ENCODE data around the gene SNAPC2.

DNA sequence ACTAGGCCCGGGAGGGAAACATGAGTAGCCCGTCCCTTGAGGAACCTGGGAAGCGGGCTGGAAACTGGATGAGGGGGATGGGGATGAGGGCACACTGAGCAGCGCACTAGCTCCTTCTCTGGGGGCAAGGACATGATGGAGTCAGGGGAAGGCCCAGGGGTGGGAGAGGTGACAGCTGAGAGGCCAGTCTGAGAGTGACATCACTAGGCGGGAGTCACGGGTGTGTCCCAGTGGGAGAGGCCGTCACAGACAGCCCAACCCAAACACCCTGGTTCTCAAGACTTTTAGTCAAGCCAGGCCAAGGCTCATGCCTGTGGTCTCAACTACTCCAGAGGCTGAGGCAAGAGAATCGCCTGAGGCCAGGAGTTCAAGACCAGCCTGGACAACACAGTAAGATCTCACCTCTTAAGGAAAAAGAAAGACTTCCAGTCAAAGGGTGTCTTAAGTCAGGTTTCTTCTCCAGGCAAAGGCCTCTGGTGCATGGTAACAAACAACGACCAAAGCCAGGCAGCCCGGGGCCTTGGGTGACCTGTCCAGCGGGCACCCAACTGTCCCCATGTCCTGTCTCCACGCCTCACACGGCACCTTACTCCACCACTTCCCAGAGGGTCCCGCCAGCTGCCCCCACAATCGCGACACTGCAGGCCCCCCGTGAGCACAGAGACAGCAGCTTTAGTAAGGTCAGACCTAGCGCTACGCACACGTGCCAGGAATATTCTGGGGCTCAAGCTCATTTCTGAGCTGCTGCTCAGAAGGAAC, 48.8 kb downstream of the SNAPC2 start:
- TF ChIP-seq, protein P1, sequence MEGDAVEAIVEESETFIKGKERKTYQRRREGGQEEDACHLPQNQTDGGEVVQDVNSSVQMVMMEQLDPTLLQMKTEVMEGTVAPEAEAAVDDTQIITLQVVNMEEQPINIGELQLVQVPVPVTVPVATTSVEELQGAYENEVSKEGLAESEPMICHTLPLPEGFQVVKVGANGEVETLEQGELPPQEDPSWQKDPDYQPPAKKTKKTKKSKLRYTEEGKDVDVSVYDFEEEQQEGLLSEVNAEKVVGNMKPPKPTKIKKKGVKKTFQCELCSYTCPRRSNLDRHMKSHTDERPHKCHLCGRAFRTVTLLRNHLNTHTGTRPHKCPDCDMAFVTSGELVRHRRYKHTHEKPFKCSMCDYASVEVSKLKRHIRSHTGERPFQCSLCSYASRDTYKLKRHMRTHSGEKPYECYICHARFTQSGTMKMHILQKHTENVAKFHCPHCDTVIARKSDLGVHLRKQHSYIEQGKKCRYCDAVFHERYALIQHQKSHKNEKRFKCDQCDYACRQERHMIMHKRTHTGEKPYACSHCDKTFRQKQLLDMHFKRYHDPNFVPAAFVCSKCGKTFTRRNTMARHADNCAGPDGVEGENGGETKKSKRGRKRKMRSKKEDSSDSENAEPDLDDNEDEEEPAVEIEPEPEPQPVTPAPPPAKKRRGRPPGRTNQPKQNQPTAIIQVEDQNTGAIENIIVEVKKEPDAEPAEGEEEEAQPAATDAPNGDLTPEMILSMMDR (IDR thresholded peaks at IDR 0.05): no peak
- no peak for TF ChIP-seq POLR2A (IDR thresholded peaks at IDR 0.05)

All from Peyer's patch (tissue), 4 donors.